Hematopoietic multipotent progenitor cell treated with erythropoietin and hydrocortisone succinate and interleukin-3 and kit ligand, for 8 days (in vitro differentiated cells): ENCODE data around the gene SMAD6.
A peak's percentile ranks its signal among the peaks of the same experiment; 100 is the strongest.

Experiments used
- DNase-seq: peaks from one replicate; pipeline ENCODE4 v3.0.0-alpha.2; 2015

The SMAD6 gene

DNA sequence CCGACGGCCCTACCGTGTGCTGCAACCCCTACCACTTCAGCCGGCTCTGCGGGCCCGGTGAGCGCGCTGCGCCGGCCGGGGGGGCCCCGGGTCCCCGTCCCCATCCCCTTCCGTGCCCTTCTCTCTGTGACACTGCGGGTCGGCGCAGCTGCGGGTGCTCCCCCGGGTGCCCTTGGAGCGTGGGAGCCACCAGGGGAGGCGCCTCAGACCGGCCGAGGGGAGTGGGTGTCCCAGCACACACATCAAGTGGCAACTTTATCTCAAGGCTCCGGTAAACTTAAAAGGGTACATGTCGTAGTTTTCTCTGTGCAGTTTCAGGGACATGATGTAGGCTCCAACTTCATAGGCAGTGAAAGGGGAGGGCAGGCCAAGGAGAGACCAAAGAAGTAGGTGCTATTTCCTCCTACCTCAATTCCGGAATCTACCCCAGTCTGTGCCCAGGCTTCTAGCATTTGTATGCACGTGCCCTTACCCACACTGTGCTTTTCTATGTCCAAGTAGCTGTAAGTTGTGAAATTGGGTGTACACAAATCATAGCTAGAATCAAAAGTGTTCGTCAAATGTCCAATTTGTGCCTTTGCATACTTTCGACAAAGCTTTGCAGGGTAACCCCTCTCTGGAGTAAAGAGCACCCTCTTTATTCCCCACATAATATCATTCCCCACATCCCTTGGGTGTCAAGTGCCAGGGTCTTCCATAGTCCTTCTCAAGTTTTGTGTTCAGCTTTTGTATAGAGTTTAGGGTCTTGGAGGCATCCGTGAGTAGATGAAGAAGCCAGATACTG lies 2.2 kb downstream of the SMAD6 start:
- no peak for DNase-seq

GRCh38 chr15:66704803-66705153 lies 2.7 kb downstream of the SMAD6 start:
- DNase-seq: no peak

GRCh38 chr15:66705277-66706146 lies 3.5 kb downstream of the SMAD6 start:
- no peak for DNase-seq

GRCh38 chr15:66706225-66706732 lies 4.2 kb downstream of the SMAD6 start:
- DNase-seq: no peak

- no peak for DNase-seq
Measured at GRCh38 chr15:66706840-66707239, 4.8 kb downstream of the SMAD6 start.

DNA sequence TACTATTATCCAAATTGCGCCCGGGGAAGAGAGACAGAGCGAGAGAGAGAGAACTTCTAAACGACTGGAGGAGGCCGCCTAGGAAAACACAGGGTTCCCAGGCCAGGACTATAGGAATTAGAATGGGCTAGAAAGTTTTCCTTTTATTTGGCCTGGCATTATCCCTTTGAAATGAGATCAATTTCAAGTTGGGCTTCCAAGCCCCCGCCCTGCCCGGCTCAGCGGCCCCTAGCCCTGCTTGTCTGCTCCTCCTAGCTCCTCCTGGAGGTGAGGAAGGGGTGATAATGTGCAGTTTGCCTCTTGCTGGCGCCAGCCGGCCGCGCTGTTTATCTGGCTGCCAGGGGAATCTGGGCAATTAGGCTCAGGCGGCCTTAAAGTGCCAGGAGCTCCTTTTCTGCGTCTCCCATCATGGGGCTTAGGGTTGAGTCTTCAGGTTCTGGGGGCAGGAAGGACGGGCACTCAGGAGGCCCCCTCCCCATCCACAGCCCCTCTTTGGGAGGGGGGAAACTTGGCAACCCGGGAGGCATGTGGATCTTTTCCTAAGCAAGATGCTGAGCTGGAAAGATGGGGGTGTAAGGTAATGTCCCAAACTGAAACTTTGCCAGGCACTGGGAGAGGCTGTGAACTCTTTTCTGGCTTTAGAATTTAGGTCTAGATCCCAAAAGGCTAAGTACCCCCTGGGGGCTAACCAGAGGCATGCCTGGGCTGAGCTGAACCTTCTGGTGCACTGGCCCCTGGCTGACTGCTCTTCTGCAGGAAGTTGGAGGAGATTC lies 5.5 kb downstream of the SMAD6 start:
- no peak for DNase-seq

- DNase-seq: no peak
Measured at GRCh38 chr15:66708389-66708788, 6.4 kb downstream of the SMAD6 start.

- no peak for DNase-seq
Measured at GRCh38 chr15:66709884-66710283, 7.8 kb downstream of the SMAD6 start.

GRCh38 chr15:66711260-66711659 lies 9.2 kb downstream of the SMAD6 start:
- DNase-seq: no peak

DNA sequence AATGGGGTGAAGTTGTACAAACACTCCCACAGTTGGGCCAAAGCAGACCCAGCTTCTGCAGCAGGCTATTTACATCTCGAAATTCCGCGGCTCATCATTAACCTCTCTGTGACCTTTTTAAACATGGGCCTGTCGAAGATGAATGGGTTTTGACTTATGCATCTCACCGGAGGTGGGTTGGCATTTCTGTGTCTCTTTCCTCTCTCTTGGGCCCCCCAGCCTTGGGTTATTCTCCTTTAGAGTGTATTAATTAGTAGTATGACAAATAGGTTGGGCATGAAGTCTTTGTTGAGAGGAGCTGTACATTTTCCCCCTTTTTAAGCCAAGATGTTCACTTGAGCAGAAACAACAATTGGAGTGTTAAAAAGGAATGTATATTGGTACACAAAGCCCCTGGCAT lies 9.8 kb downstream of the SMAD6 start:
- DNase-seq: no peak

GRCh38 chr15:66713843-66714508 lies 11.9 kb downstream of the SMAD6 start:
- no peak for DNase-seq

GRCh38 chr15:66714543-66714981 lies 12.5 kb downstream of the SMAD6 start:
- no peak for DNase-seq

DNA sequence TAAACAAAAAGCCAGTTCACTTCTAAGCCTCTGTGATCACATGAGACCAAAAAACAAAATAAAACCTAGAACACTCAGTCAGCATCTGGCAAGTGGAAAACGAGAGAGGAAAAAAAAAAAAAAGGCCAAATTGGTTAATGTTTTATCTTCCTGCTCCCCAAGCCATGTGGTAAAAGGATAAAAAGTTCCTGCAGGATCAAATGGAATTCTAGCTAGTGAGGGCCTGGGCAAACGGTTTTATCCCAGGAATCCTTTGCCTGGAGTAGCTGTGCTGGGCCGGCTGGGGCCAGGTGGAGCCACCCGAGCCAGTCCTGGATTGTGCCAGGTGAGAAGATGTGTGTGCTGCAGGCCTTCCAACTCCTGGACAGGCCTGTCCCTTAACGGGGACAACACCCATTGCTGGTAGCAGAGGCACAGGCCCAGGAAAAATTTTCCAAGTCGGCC lies 13.2 kb downstream of the SMAD6 start:
- DNase-seq: no peak

- no peak for DNase-seq
Measured at GRCh38 chr15:66715720-66716655, 14.0 kb downstream of the SMAD6 start.

DNA sequence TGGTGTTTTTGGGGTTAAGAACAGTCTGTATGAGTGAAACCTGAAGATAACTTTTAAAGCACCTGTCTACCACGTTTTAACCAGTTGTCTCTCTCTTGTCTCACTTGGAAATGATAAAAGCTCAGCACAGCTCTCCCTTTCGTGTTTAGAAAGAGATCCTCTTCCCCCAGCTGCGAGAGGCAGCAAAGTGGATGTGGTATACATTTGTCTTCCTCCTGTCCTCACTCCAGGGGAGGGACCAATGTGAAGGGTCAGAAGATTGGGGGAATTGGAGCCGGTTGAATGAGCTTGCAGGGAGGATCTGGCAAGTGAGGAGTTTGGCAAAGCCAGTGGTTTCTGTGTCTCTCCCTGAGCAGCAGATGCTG lies 14.6 kb downstream of the SMAD6 start:
- DNase-seq: no peak

DNA sequence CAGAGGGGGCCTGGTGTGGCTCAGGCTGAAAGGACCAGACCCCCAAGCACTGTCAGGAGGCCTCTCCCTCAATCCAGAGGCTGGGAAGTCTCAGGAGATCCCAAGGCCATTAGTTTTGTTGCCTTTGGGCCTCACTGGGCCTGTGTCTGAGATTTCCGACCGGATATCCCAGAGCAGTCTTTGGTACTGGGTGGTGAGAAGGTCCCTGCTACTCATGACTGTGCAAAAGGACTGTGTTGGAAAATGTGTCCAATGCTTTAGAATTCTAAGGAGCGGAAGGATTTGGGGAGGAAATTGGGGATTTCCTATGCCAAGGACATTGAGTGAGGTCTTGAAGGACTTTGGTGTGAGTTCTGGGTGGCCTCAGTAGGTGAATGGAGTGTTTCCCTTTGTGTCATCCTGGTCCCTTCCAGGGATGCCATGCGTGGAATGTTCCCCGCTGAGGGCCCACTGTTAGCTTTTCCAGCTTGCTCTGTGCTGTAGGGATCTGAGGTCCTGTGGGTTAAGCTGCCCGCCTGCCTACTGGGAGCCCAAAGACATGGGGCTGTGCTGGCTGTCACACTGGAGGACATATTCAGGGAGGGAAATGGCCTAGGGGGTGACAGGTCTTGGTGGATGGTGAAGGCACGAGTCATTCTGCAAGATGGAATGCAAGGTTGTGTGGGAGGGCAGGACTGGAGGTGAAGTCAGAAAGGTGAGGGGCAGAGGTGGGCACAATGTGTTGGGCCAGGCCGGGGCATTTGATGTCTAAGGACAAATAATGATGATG lies 16.4 kb downstream of the SMAD6 start:
- DNase-seq: no peak

GRCh38 chr15:66719471-66719870 lies 17.4 kb downstream of the SMAD6 start:
- peak; percentile 19 for DNase-seq

GRCh38 chr15:66720206-66721010 lies 18.4 kb downstream of the SMAD6 start:
- DNase-seq: peak; percentile 89

DNA sequence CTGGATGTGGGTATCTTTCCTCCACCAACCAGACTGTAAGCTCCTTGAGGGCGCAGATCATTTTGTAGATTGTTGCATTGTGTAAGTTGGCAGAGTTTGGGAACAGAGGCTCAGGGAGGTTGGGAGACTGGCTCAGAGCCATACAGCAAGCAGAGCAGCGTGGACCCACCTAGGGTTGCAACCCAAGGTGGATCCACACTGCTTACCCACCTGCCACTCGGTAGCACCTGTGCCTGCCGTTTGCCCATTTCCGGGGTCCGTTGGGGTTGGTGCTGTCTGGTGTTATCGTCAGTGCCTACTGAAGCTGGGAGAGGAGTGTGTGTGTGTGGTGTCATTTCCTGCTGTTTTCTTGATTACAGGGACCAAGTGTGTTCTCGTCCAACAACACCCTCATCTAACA lies 19.0 kb downstream of the SMAD6 start:
- no peak for DNase-seq

GRCh38 chr15:66721501-66721937 lies 19.5 kb downstream of the SMAD6 start:
- DNase-seq: peak; percentile 90
